Uterus (tissue), 2 donors: Measurements from ENCODE around the gene AKT3.

ENCODE experiments used
- CTCF ChIP-seq, 4 experiments: fragments of 200-600 bp in 2 of 4; fragments of 450-650 bp in 2 of 4; sonication (generic) in 2 of 4; IDR thresholded peaks; one replicate each; pipeline ENCODE4 v1.5.1; 2016 to 2019; ENCODE audit warnings: antibody characterized with exemption in 4 of 4, mild to moderate bottlenecking in 2 of 4, moderate library complexity in 1 of 4
- POLR2A ChIP-seq, 2 donors: fragments of 450-650 bp; IDR thresholded peaks; one replicate each; pipeline ENCODE4 v1.6.1; 2016; ENCODE audit warnings: antibody characterized with exemption in 2 of 2, mild to moderate bottlenecking in 1 of 2, moderate library complexity in 1 of 2

GRCh38 chr1:243459059-243459458, 391.0 kb downstream of the AKT3 start:
- no peak for TF ChIP-seq CTCF (IDR thresholded peaks at IDR 0.05)
- TF ChIP-seq POLR2A (IDR thresholded peaks at IDR 0.05): no peak
